Activated CD4-positive, alpha-beta T cell treated with anti-CD3 and anti-CD28 coated beads, Interleukin-10, Interleukin-2, amounts not matched to agents 100 ng/mL and 50 ng/mL, durations not matched to agents 16 hours and 8 hours (primary cell): ENCODE results near the gene PRR5.

Experiments used
- DNase-seq: peaks from one replicate; pipeline ENCODE4 v3.0.0-alpha.2; 2020

The PRR5 gene

DNA sequence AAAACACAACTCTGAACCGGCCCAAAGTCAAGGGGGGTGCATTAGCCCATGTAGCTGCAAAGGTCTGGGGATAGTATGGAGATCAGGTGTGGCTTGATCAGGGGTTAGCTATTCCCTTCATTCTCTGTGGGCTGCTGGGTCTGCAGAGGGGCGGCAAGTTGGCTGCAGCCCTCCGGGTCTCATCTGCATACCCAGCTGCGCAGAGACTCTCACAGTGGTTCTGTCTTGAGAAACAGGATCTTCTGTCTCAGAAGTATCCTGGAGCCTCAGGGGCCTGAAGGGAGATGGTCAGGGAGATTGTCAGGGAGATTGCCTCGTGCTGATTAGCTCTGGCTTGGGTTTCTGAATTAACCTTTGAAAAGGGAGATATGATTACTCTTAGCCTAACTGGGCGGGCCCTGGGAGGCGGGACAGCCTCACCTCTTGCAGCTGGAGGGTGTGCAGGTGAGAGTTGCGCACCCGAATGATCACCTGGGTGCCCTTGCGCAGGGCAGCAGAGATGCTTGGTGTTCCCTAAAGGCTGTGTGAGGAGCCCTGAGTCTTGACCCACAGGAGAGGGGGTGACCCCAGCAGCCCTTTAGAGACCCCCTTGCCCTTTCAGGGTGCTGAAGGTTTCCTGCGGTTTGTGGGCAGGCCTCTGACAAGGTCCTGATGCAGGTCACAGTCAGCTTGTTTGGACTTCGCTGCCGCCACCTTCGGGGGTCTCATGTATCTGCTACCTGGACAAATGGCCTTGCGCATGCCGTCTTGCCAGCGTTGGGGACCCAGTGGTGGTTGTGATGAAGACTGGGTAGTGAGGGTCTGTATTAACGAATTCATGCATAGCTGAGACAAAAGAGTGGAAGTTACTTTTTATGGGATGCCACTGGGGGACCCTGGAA lies 57.7 kb downstream of the PRR5 start:
- no peak for DNase-seq

DNA sequence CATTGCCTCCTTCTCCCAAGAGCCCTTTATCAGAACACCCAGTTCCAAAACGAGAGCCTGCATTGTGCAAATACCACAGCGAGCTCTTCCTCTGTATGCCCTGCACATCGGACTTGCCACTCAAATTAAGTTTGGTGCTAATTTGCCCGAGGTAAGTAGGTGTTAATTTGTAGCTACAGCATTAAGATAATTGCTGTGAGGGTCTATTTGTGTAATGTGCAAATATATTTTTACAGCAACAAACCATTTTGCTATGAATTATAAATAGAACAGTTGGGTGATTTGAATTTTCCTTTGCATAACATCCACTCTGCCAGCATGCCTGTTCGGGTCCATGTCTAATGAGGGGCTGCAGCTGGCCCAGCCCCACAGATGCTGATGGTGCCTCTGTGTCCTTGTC lies 58.5 kb downstream of the PRR5 start:
- no peak for DNase-seq

DNA sequence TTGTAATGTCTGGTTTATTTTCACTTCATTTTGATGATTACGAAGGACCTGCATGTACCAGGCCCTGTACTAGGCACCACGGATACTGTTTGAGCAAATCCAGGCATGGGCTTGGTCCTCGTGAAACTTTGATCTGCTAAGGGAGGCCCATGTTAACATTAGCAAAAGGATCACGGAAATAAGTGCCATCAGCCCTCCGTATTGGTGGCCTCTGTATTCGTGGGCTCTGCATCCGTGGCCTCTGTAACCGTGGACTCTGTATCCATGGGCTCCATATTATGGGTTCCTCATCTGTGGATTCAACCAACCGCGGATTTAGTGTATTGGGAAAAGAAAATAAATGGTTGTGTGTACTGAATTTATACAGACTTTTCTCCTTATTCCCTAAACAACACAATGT lies 59.0 kb downstream of the PRR5 start:
- DNase-seq: no peak

DNA sequence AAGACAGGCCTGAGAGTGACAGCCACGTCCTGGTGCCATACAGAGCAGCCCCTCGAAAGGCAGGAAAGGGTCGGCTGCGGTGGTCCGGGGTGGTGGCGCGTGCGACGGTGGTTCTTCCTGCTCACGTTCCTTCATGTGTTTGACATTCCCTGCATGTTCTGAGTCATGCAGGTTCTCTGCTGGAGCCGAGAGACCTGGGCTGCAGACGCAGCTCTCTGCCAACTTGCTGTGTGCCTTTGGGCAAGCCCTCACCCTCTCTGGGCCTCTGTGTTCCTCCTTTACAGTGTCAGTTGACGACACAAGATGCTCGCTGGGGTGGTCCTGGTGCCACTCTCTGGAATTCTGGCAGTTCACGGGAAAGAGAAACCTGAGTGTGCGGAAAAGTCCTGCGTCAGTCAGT lies 62.4 kb downstream of the PRR5 start:
- DNase-seq: no peak

DNA sequence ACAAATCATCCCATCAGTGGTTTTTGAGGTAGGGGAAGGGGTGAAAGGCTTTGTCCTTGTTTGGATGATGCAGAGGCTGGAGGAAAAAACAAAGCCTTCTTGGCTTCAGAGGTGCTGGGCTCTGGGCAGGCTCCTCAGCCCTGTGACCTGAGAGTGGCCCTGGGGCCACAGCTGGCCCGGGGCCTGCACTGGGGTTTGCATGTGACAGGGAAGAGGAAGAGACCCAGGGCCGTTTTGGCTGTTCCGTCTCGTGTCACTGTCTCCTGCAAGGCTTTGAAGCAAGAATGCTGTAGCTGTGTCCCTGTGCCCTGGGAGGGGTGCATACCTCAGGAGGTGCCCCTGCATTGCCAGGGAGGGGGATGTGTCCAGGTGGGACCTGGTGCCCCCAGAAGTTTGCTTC lies 63.0 kb downstream of the PRR5 start:
- no peak for DNase-seq

DNA sequence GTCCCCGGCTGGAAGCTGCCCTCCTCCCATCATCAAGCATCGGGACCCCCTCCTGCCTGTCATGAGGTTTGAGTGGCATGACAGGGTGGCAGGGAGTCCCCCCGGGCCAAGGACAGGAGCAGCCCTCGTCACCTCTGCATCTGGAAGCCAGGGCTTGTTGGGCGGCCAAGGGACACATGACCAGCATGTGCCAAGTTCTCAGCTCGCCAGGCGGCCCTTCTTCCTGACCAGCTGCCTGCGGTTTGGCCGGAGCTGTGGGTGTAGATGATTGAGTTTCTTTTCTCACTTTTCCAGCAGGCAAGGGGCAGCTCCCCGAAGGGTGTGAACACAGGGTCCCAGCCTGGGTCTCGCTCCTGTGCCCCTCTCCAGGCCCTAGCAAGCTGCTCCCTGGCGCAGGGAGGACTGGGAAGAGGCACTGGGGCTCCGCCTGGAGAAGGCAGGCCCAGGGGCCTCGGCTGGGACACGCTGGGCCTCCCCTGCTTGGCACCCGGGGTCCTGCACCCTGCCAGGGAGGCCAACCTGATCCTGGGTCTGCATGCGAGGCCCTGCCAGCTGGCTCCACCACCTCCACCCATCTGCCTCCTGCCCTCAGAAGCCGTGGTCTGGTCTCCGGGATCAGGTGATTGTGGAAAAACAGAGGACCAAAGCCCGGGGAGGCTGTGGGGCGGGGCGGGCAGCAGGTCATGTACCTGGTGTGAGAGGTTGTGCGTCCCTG lies 63.7 kb downstream of the PRR5 start:
- DNase-seq: no peak

DNA sequence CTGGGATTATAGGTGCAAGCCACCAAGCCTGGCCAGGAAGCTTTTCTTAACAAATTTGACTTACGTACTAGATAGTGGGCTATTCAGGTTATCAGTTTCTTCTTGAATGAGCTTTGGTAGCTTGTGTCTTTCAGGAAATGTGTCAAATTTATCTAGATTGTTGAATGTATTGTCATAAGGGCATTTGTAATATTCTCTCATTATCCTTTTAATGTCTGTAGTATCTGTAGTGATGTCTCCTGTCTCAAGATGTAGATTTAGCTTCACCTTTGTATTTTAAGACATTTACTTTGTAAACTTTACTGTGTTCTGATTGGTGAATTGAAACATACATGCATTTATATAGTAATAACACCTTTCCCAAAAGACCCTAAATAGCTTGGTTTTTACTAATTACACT lies 71.1 kb downstream of the PRR5 start:
- no peak for DNase-seq

DNA sequence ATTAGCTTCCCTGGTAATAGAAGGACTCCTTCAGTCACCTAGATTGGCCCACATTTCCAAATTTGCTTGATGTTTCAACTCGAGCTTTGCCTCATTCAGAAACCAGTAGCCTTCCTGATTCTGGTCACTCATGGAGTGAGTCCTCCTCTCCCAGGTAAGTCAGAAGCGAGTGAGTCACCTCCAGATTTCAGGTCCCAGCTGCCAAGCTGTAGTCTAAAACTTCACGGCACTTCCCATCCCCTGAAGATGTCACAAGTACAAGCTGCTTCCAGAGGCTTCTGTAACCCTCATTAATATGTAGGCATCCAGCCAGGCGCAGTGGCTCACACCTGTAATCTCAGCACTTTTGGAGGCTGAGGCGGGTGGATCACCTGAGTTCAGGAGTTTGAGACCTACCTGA lies 73.9 kb downstream of the PRR5 start:
- DNase-seq: no peak

DNA sequence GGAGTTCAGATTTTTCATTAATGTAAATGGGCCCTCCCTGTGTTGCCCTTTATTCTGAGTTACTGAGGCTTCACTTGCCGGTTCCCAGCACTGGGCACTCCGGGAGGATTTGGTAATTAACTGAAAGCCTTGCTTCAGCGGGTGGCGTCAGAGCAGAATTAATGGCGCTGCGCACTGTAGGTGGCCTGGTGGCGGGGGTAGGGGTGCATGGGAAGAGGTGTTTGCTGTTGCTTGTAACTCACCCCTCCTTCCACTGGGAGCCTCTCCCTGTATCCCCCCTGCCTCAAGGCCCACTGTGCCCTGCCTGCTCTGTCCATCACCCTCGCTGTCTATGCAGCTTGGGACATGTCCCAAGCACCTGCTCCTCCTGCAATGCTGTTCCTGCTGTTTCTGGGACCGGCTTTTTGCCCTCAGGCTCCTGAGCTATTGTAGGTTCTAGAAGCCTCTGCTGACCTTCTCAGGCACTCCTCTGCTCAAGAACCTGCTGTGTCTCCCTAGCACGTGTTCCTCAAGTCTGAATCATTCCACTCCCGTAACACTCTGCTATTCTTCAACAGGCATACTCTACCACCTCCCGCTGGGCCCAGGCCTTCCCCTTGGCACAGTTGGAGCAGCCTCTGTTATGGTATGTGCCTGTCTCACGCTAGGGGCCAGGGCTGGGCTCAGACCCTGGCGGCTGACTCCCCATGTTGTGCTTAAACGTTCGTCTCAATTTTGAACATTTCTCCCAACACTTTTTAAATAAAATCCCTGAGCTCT lies 74.8 kb downstream of the PRR5 start:
- DNase-seq: no peak

DNA sequence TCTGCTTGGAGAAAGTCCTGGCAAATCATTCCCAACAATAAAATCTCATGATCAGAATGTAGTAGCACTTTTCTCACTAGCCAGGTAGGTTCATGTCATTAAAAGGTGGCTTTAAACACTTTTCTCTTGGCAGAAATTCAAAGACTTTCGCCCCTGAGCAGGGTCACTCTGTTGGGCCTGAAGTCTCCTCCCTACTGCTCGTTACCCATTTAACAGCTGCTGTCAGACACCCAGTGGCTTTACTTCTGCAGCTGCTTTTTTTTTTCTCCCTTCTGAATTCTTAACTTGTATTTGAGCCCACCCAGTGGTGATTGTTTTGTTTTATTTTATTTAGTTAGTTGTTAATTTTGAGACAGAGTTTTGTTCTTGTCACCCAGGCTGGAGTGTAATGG lies 75.4 kb downstream of the PRR5 start:
- no peak for DNase-seq

DNA sequence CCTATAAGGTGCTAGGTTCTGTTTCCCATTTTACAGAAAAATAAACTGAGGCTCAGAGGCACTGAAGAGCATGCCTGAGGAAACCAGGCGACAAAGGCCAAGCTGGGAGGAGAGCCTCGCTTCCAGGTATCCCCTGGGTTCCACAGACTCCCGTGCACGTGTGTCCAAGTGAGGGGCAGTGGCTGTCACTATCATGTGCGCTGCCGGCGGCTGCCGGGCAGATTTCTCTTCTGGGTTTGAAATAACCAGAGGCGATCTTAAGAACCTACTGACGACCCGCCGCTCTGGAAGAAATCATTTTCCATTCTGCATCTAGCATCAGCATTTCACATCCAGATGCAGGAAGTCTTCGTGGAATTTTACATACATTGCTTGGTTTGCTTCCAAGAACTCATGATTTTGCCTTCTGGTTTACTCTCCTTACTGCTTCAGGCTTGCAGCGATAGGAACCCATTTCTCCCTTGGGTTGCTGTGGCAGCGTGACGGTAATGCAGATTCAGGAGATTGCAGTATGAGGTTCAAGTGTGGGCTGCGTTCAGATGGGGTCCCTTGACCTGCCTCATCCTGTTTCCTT lies 79.0 kb downstream of the PRR5 start:
- DNase-seq: no peak

DNA sequence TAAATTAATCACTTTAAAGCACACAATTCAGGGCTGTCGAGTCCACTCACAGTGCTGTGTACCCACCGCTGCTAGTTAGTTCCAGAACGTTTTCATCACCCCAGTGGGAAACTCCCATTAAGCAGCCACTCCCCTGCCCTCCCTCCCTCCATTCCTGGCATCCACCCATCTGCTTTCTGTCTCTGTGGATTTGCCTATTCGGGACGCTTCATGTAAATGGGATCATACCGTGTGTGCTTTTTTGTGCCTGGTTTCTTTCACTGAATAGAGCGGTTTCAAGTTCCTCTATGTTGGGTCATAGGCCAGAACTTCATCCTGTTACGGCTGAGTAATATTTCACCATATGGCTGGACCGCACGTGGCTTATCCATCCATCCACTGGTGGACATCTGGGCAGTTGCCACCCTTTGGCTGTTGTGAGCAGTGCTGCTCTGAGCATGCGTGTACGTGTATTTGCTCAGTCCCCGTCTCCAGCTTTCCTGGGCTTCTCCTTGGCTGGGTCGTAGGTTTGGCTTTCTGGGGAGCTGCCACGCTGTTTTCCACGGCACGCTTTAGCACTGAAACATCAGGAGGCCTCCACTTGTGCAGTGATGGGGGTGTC lies 80.5 kb downstream of the PRR5 start:
- no peak for DNase-seq

DNA sequence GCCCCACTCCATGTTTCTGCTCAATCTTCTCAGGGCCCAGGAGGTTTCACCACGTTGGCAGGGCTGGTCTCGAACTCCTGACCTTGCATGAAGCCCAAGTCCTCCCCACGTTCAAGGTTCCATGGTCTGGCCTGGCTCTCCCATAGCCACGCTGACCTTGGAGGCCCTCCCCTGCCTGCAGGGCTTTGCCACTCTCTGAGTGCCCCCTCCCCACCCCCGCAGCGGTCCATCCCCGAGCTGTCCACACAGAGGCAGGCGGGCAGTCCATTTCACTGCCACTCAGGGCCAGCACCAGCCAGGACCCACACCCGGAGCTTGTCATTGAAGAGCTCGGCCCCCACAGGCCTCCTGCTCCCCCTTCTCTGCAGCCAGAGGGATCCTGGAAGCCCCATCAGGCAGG lies 81.1 kb downstream of the PRR5 start:
- DNase-seq: no peak

DNA sequence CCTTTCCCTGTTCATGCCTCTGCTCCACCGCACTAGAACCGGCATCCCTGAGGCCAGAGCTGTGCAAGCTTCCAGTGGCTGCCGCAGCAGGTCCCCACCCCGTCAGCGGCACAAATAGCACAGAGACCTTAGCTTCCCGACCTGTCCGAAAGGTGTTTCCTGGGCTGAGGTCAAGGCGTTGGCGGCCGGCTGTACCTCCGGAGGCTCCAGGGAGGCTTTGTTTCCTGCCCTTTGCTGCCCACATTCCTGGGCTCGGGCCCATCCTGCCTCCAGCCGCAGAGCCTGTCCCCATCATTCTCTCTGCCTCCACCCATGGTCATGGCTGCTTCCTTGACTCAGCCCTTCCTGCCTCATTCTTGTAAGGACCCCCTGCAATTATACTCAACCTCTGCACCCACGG lies 81.6 kb downstream of the PRR5 start:
- DNase-seq: no peak

DNA sequence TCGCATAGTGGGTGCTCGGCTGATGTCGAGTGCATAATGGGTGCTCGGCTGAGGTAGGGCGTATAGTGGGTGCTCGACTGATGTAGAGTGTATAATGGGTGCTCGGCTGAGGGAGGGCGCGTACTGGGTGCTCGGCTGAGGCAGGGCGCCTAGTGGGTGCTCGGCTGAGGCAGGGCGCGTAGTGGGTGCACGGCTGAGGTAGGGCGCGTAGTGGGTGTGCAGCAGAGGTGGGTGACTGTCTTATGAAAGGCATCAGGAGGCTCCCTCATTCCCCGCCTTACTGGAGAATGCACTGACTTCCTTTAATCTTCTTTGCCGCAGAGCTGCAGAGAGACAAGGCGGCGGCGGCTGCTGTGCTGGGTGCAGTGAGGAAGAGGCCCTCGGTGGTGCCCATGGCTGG lies 84.1 kb downstream of the PRR5 start:
- DNase-seq: no peak

DNA sequence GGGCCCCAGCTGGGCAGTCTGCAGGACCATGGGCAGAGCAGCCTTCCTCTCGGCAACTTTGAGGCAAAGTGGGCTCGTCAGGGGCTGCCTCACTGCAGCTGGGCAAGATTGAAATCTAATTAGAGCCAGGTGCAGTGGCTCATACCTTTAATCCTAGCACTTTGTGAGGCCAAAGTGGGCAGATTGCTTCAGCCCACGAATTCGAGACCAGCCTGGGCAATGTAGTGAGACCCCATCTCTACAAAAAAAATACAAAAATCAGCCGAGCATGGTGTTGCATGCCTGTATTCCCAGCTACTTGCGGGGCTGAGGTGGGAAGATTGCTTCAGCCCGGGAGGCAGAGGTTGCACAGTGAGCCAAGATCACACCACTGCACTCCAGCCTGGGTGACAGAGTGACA lies 84.6 kb downstream of the PRR5 start:
- DNase-seq: no peak
